DOHH2 (cell line): ENCODE measurements around the gene IRF4.

Experiments used
- H3F3A ChIP-seq: fragments of 200-600 bp; sonication (generic), shearing (Covaris generic); 2 replicates; pipeline ENCODE4 v1.6.0; 2016; ENCODE audit warnings: antibody characterized with exemption, mild to moderate bottlenecking; ENCODE audit not compliant: control insufficient read depth, insufficient read depth
- H3K27ac ChIP-seq: fragments of 200-600 bp; sonication (generic); 2 replicates; pipeline ENCODE4 v1.5.1; 2014; ENCODE audit warnings: low read depth, mild to moderate bottlenecking, low read length, moderate library complexity
- H3K27me3 ChIP-seq: fragments of 200-600 bp; sonication (generic); 2 replicates; pipeline ENCODE4 v1.6.1; 2014; ENCODE audit warnings: mild to moderate bottlenecking, low read length, mixed read lengths; ENCODE audit not compliant: control insufficient read depth
- H3K36me3 ChIP-seq: fragments of 200-600 bp; sonication (generic); 2 replicates; pipeline ENCODE4 v1.6.1; 2014; ENCODE audit warnings: mild to moderate bottlenecking, low read length, moderate library complexity, mixed read lengths; ENCODE audit not compliant: control insufficient read depth
- H3K4me1 ChIP-seq: fragments of 200-600 bp; sonication (generic); 2 replicates; pipeline ENCODE4 v1.6.1; 2014; ENCODE audit warnings: mild to moderate bottlenecking, low read length, mixed read lengths; ENCODE audit not compliant: control insufficient read depth
- H3K4me2 ChIP-seq: fragments of 200-600 bp; sonication (generic); 2 replicates; pipeline ENCODE4 v1.6.0; 2014; ENCODE audit warnings: mild to moderate bottlenecking, low read length, moderate library complexity
- H3K4me3 ChIP-seq: fragments of 200-600 bp; sonication (generic); 2 replicates; pipeline ENCODE4 v1.5.1; 2014; ENCODE audit warnings: mild to moderate bottlenecking, low read length, mixed read lengths
- H3K79me2 ChIP-seq: fragments of 200-600 bp; sonication (generic); 2 replicates; pipeline ENCODE4 v1.6.1; 2014; ENCODE audit warnings: mild to moderate bottlenecking, low read length, mixed read lengths; ENCODE audit not compliant: control insufficient read depth
- H3K9me2 ChIP-seq: fragments of 200-600 bp; sonication (generic); replicated peaks from 2 replicates; pipeline ENCODE4 v1.6.1; 2014; ENCODE audit warnings: mild to moderate bottlenecking, low read length, mixed read lengths; ENCODE audit not compliant: control insufficient read depth
- H3K9me3 ChIP-seq: fragments of 200-600 bp; sonication (generic); 2 replicates; pipeline ENCODE4 v1.6.1; 2014; ENCODE audit warnings: antibody characterized with exemption, low read length, mixed read lengths; ENCODE audit not compliant: control insufficient read depth, insufficient read depth
- H4K20me1 ChIP-seq: fragments of 200-600 bp; sonication (generic); 2 replicates; pipeline ENCODE4 v1.6.0; 2014; ENCODE audit warnings: low read depth, mild to moderate bottlenecking, antibody characterized with exemption, low read length, moderate library complexity; ENCODE audit not compliant: control insufficient read depth, insufficient read depth
- EZH2phosphoT487 ChIP-seq: fragments of 200-600 bp; sonication (generic); IDR thresholded peaks from 2 replicates; pipeline ENCODE4 v1.6.1; 2017; ENCODE audit warnings: borderline replicate concordance, mild to moderate bottlenecking, antibody characterized with exemption, low read length, moderate library complexity, mixed read lengths
- TF ChIP-seq, protein P1 (sequence below): fragments of 200-600 bp; sonication (generic); IDR thresholded peaks from one replicate; pipeline ENCODE4 v1.5.1; 2014; ENCODE audit warnings: antibody characterized with exemption, mild to moderate bottlenecking, low read depth, low read length; ENCODE audit not compliant: poor library complexity, severe bottlenecking

IRF4 gene

DNA sequence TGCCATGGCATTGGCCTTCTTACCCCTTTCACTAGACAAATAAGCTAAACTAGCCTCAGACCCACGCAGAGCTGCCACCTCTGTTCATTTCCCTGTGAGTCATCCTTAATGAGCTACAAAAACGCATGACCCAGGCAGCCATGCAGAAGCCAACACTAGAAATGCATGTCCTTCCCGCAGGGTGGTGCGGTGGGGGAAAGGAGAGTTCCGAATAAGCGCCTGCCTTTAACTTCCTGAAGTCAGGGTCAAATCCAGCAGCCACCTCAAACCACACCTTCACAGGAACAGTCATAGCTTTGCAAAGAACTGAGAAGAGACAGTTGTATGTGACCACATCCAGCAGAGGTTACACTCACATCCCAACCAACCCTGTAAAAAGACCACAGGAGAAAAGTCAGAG lies 40.4 kb downstream of the IRF4 start:
- Histone ChIP-seq H3K27ac (no peak overlapping the region), H3K36me3 (no peaks in the 10 kb centered on the region), H3K9me2 (no peaks in the 10 kb centered on the region), H3K79me2 (no peaks in the 10 kb centered on the region), H3K4me1 (no peaks in the 10 kb centered on the region), H4K20me1 (no peaks in the 10 kb centered on the region), H3K27me3 (peaks cover 21% of the 10 kb centered on the region), H3F3A (no peaks in the 10 kb centered on the region), H3K4me3 (no peak overlapping the region), H3K9me3 (no peaks in the 10 kb centered on the region), H3K4me2 (no peak overlapping the region)
- TF ChIP-seq EZH2phosphoT487: no peak
- TF ChIP-seq, protein P1, sequence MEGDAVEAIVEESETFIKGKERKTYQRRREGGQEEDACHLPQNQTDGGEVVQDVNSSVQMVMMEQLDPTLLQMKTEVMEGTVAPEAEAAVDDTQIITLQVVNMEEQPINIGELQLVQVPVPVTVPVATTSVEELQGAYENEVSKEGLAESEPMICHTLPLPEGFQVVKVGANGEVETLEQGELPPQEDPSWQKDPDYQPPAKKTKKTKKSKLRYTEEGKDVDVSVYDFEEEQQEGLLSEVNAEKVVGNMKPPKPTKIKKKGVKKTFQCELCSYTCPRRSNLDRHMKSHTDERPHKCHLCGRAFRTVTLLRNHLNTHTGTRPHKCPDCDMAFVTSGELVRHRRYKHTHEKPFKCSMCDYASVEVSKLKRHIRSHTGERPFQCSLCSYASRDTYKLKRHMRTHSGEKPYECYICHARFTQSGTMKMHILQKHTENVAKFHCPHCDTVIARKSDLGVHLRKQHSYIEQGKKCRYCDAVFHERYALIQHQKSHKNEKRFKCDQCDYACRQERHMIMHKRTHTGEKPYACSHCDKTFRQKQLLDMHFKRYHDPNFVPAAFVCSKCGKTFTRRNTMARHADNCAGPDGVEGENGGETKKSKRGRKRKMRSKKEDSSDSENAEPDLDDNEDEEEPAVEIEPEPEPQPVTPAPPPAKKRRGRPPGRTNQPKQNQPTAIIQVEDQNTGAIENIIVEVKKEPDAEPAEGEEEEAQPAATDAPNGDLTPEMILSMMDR: no peak

DNA sequence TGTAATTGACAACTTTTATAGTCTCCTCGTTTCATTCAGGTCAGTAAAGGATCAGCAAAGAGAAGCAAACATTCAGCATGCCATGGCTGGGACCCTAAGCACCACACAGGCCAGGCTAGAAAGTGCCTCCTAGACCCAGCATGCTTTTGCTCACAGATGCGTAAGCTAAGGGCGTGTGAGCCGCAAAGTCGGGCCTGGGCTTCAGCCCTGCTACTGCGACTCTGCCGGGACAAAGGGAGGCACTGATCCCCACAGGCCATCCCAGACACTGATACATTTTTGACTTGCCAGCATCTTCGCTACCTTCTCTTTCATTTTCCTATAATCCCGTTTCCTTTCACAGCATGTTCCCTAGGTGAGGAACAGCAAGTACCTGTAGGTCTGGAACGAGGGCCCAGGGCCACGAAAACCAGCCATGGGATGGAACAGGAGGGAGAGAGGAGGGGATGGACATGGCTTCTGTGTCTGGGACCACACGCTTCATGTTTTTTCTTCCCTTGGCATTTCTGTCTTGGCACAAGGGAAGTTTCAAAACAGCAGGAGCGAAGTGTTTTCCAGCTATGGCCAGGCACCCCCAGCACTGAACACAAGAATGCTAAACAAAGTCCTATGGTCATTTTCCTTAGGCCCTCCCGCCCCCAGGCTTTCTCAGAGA lies 42.6 kb downstream of the IRF4 start:
- H3K79me2 ChIP-seq: no peaks in the 10 kb centered on the region
- no peak overlapping the region for H3K4me2 ChIP-seq
- no peaks in the 10 kb centered on the region for H3K36me3 ChIP-seq
- H3F3A ChIP-seq: no peaks in the 10 kb centered on the region
- no peaks in the 10 kb centered on the region for H4K20me1 ChIP-seq
- no peak overlapping the region for H3K4me3 ChIP-seq
- peaks cover 18% of the 10 kb centered on the region for H3K27me3 ChIP-seq
- TF ChIP-seq EZH2phosphoT487: no peak
- TF ChIP-seq, protein P1: no peak
- H3K9me3 ChIP-seq: no peaks in the 10 kb centered on the region
- H3K27ac ChIP-seq: no peak overlapping the region
- no peaks in the 10 kb centered on the region for H3K4me1 ChIP-seq
- no peaks in the 10 kb centered on the region for H3K9me2 ChIP-seq

DNA sequence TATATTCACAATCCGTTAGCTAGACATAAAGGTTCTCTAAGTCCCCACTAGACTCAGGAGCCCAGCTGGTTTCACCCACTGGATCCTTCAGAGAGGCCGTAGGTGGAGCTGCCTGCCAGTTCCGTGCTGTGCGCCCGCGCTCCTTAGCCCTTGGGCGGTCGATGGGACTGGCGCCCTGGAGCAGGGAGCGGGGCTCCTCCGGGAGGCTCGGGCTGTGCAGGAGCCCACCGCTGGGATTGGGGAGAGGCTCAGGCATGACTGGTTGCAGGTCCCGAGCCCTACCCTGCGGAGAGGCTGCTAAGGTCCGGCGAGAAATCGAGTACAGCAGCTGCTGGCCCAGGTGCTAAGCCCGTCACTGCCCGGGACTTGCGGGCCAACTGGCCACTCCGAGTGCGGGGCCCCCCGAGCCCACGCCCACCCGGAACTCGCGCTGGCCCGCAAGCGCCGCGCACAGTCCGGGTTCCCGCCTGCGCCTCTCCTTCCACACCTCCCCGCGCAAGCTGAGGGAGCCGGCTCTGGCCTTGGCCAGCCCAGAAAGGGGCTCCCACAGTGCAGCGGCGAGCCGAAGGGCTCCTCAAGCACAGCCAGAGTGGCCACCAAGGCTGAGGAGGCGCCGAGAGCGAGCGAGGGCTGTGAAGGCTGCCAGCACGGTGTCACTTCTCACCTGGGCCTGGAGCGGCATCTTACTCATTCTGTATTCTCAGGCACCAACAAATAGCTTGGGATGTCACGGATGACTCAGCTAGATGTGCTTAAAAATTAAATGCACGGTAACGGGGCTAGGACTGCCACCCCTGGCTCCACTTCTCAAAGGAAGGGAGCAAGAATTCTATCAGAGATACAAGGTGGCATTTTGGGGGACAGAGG lies 44.1 kb downstream of the IRF4 start:
- Histone ChIP-seq H3K27me3 (peaks cover 11% of the 10 kb centered on the region; the same call in 1 of the 2 replicates), H3F3A (no peaks in the 10 kb centered on the region), H3K36me3 (no peaks in the 10 kb centered on the region), H3K9me3 (no peaks in the 10 kb centered on the region), H3K9me2 (no peaks in the 10 kb centered on the region), H3K79me2 (no peaks in the 10 kb centered on the region), H3K4me3 (no peak overlapping the region), H3K4me2 (no peak overlapping the region), H4K20me1 (no peaks in the 10 kb centered on the region), H3K4me1 (no peaks in the 10 kb centered on the region), H3K27ac (no peak overlapping the region)
- TF ChIP-seq, protein P1: no peak
- TF ChIP-seq EZH2phosphoT487: no peak
